IMR-90 (cell line): ENCODE results near the gene SYNGR3. TPM values are rescaled to one million over a fixed set of nuclear protein-coding genes. Genes with fewer than 3 reads are reported as not detected.

Source experiments
- ATAC-seq: fragments of 200-7000 bp; cut with Tn5 transposase; 2 replicates; pipeline ENCODE4 v1.9.1; 2020; ENCODE audit warnings: low read depth, mild to moderate bottlenecking, moderate library complexity
- BruUV-seq: library from RNA; stranded (reverse); fragments of 400-500 nt; replicated peaks from 2 replicates; lab custom pipeline; 2021; lab: Mats Ljungman, UMichigan
- CTCF ChIA-PET: fragments of 300-600 bp; formaldehyde crosslinking; extraction: SDS; loops from one replicate; lab custom pipeline; 2021; ENCODE audit warnings: antibody characterized with exemption; lab: Yijun Ruan, JAX
- POLR2A ChIA-PET: fragments of 300-600 bp; sonication (Branson Sonifier 250); formaldehyde crosslinking; loops from one replicate; lab custom pipeline; 2022; ENCODE audit warnings: antibody characterized with exemption; ENCODE audit not compliant: unreplicated experiment; lab: Charles Lee
- DNase-seq: peaks from one replicate; pipeline ENCODE4 v3.0.0; 2013
- H2AFZ ChIP-seq: replicated peaks from 2 replicates; pipeline ENCODE3; 2013; ENCODE audit warnings: low read length, mild to moderate bottlenecking; ENCODE audit not compliant: poor library complexity
- H2AK5ac ChIP-seq: 2 replicates; pipeline ENCODE4 v1.6.1; 2013; ENCODE audit warnings: low read depth, low read length, inconsistent platforms
- H2AK9ac ChIP-seq: replicated peaks from 2 replicates; pipeline ENCODE3; 2013; ENCODE audit warnings: mild to moderate bottlenecking, low read depth, low read length, moderate library complexity; ENCODE audit not compliant: poor library complexity
- H2BK120ac ChIP-seq: 2 replicates; pipeline ENCODE4 v1.6.1; 2013; ENCODE audit warnings: low read depth, low read length, inconsistent platforms
- H2BK15ac ChIP-seq: 3 replicates; pipeline ENCODE4 v1.6.1; 2013; ENCODE audit warnings: low read depth, low read length, inconsistent platforms
- H2BK20ac ChIP-seq: 2 replicates; pipeline ENCODE4 v1.6.1; 2013; ENCODE audit warnings: low read depth, mild to moderate bottlenecking, inconsistent platforms, low read length, moderate library complexity
- H2BK5ac ChIP-seq: 2 replicates; pipeline ENCODE4 v1.6.1; 2013; ENCODE audit warnings: mild to moderate bottlenecking, low read depth, low read length, inconsistent platforms; ENCODE audit not compliant: poor library complexity, severe bottlenecking
- H3K14ac ChIP-seq: replicated peaks from 2 replicates; pipeline ENCODE4 v1.6.1; 2013; ENCODE audit warnings: low read depth, low read length, inconsistent platforms
- H3K18ac ChIP-seq: 2 replicates; pipeline ENCODE4 v1.6.1; 2013; ENCODE audit warnings: low read depth, low read length, control low read depth
- H3K23ac ChIP-seq: 2 replicates; pipeline ENCODE4 v1.6.1; 2013; ENCODE audit warnings: low read depth, low read length, inconsistent platforms
- H3K27ac ChIP-seq: 2 replicates; pipeline ENCODE4 v1.5.1; 2013; ENCODE audit warnings: mild to moderate bottlenecking, control low read depth, low read length; ENCODE audit not compliant: insufficient read depth
- H3K27me3 ChIP-seq: 2 replicates; pipeline ENCODE4 v1.6.1; 2013; ENCODE audit warnings: low read length; ENCODE audit not compliant: control insufficient read depth, insufficient read depth
- H3K36me3 ChIP-seq: 2 replicates; pipeline ENCODE4 v1.6.1; 2013; ENCODE audit warnings: low read length, mixed read lengths; ENCODE audit not compliant: control insufficient read depth, insufficient read depth
- H3K4ac ChIP-seq: 2 replicates; pipeline ENCODE4 v1.6.1; 2013; ENCODE audit warnings: low read depth, low read length, inconsistent platforms
- H3K4me1 ChIP-seq: 2 replicates; pipeline ENCODE4 v1.6.1; 2013; ENCODE audit warnings: low read length, mixed read lengths; ENCODE audit not compliant: control insufficient read depth, insufficient read depth
- H3K4me2 ChIP-seq: 2 replicates; pipeline ENCODE4 v1.6.1; 2013; ENCODE audit warnings: low read depth, mild to moderate bottlenecking, control low read depth, low read length, moderate library complexity
- H3K4me3 ChIP-seq: 2 replicates; pipeline ENCODE4 v1.5.1; 2013; ENCODE audit warnings: low read depth, mild to moderate bottlenecking, control low read depth, low read length, moderate library complexity; ENCODE audit not compliant: insufficient read depth
- H3K56ac ChIP-seq: 2 replicates; pipeline ENCODE4 v1.6.1; 2013; ENCODE audit warnings: low read length, inconsistent platforms; ENCODE audit not compliant: insufficient read depth; ENCODE audit errors: extremely low read depth
- H3K79me1 ChIP-seq, 2 experiments: 2 replicates each; pipeline ENCODE4 v1.6.1; 2013; ENCODE audit warnings: low read length in 2 of 2, inconsistent platforms in 1 of 2, low read depth in 1 of 2
- H3K9ac ChIP-seq: 2 replicates; pipeline ENCODE4 v1.6.1; 2013; ENCODE audit warnings: low read depth, low read length, control low read depth
- H3K9me1 ChIP-seq: 2 replicates; pipeline ENCODE4 v1.6.1; 2013; ENCODE audit warnings: low read length, inconsistent platforms; ENCODE audit not compliant: insufficient read depth
- H3K9me3 ChIP-seq: 2 replicates; pipeline ENCODE4 v1.6.1; 2013; ENCODE audit warnings: low read length; ENCODE audit not compliant: control insufficient read depth, insufficient read depth
- H4K20me1 ChIP-seq: 2 replicates; pipeline ENCODE4 v1.6.1; 2013; ENCODE audit warnings: low read length, inconsistent platforms; ENCODE audit not compliant: insufficient read depth
- H4K5ac ChIP-seq: 2 replicates; pipeline ENCODE4 v1.6.1; 2013; ENCODE audit warnings: mild to moderate bottlenecking, low read depth, low read length, control low read depth
- H4K8ac ChIP-seq, 2 experiments: 2 replicates each; pipeline ENCODE4 v1.6.1; 2013; ENCODE audit warnings: low read depth in 2 of 2, low read length in 2 of 2, control low read depth in 1 of 2, inconsistent platforms in 1 of 2
- H4K91ac ChIP-seq: 2 replicates; pipeline ENCODE4 v1.6.1; 2013; ENCODE audit warnings: low read depth, low read length, inconsistent platforms; ENCODE audit not compliant: insufficient read depth
- BHLHE40 ChIP-seq: fragments of 150-350 bp; IDR thresholded peaks from 2 replicates; pipeline ENCODE4 v1.6.1; 2016; ENCODE audit warnings: mild to moderate bottlenecking, low read depth, low read length
- CEBPB ChIP-seq: IDR thresholded peaks from 2 replicates; pipeline ENCODE4 v1.6.1; 2012; ENCODE audit warnings: low read depth, low read length, improper control_type of control experiment
- CHD1 ChIP-seq: IDR thresholded peaks from 2 replicates; pipeline ENCODE4 v1.6.1; 2012; ENCODE audit warnings: low read depth, low read length, improper control_type of control experiment
- ELK1 ChIP-seq: fragments of 150-350 bp; IDR thresholded peaks from 2 replicates; pipeline ENCODE4 v1.6.1; 2016; ENCODE audit warnings: low read depth, mild to moderate bottlenecking, low read length, moderate library complexity, borderline replicate concordance
- FOS ChIP-seq: fragments of 150-350 bp; IDR thresholded peaks from 2 replicates; pipeline ENCODE4 v1.6.1; 2016; ENCODE audit warnings: low read depth, low read length
- MAZ ChIP-seq: IDR thresholded peaks from 2 replicates; pipeline ENCODE4 v1.6.1; 2012; ENCODE audit warnings: low read depth, mild to moderate bottlenecking, low read length, improper control_type of control experiment, moderate library complexity, borderline replicate concordance
- MXI1 ChIP-seq: IDR thresholded peaks from 2 replicates; pipeline ENCODE4 v1.6.1; 2012; ENCODE audit warnings: low read depth, mild to moderate bottlenecking, low read length, moderate library complexity, borderline replicate concordance
- NFE2L2 ChIP-seq: fragments of 150-350 bp; IDR thresholded peaks from 2 replicates; pipeline ENCODE4 v1.6.1; 2016; ENCODE audit warnings: low read depth, mild to moderate bottlenecking, low read length
- POLR2A ChIP-seq: IDR thresholded peaks from 2 replicates; pipeline ENCODE4 v1.6.1; 2012; ENCODE audit warnings: mild to moderate bottlenecking, low read depth, low read length
- RAD21 ChIP-seq: IDR thresholded peaks from 2 replicates; pipeline ENCODE4 v1.6.1; 2012; ENCODE audit warnings: low read length, improper control_type of control experiment
- RCOR1 ChIP-seq: IDR thresholded peaks from 2 replicates; pipeline ENCODE4 v1.6.1; 2012; ENCODE audit warnings: mild to moderate bottlenecking, low read length, improper control_type of control experiment; ENCODE audit not compliant: insufficient replicate concordance
- RFX5 ChIP-seq: IDR thresholded peaks from 2 replicates; pipeline ENCODE4 v1.8.0; 2012; ENCODE audit warnings: low read depth, mild to moderate bottlenecking, low read length, moderate library complexity
- SMC3 ChIP-seq: fragments of 150-350 bp; IDR thresholded peaks from 2 replicates; pipeline ENCODE4 v1.6.1; 2016; ENCODE audit warnings: low read depth, mild to moderate bottlenecking, antibody characterized with exemption, low read length, moderate library complexity
- USF2 ChIP-seq: fragments of 150-350 bp; IDR thresholded peaks from 2 replicates; pipeline ENCODE4 v1.6.1; 2017; ENCODE audit warnings: mild to moderate bottlenecking, antibody characterized with exemption, low read length, low read depth
- WGBS, 2 experiments: methylation state at CpG; one replicate each; pipeline versions ENCODE4 v1.1.5 to v1.1.7; 2013; ENCODE audit warnings: missing lambda C conversion rate in 2 of 2; ENCODE audit not compliant: insufficient read length in 1 of 2; ENCODE audit errors: extremely low coverage in 2 of 2; 5-methylcytosine and 5-hydroxymethylcytosine counted together
- dilution Hi-C: fragments of 300-500 bp; cut with HindIII; formaldehyde crosslinking; loops from one replicate; pipeline ENCODE4 v1.14.3; 2018; ENCODE audit warnings: low sequenced_read_pairs; ENCODE audit not compliant: unreplicated experiment
- in situ Hi-C: fragments of 300-500 bp; cut with MboI; formaldehyde crosslinking; loops from 3 replicates; pipeline ENCODE4 v1.14.3; 2019; ENCODE audit warnings: low sequenced_read_pairs, inconsistent platforms, mixed read lengths
- intact Hi-C: fragments of 100-400 bp; cut with micrococcal nuclease; formaldehyde crosslinking; loops from 2 replicates; pipeline ENCODE4 v1.10.0; 2022
- polyA plus RNA-seq, 3 experiments: library from polyadenylated mRNA; depleted of rRNA; stranded (reverse); fragments of >200 nt; gene quantifications; 2 replicates each; pipeline ENCODE4 v1.2.3, GENCODE V29; 2012; ENCODE audit warnings: low replicate concordance in 1 of 3
- total RNA-seq: library from RNA; depleted of rRNA; stranded (reverse); fragments of >200 nt; gene quantifications from 2 replicates; pipeline ENCODE4 v1.2.3, GENCODE V29; 2012

The SYNGR3 gene
- total and polyA plus RNA-seq, 2 of the 4 experiments (the other 2 are of a cell fraction), result 1.8 to 5.8 TPM

GRCh38 chr16:1965396-1966001 lies 24.3 kb upstream of the SYNGR3 start (continued):
- TF ChIP-seq CHD1 (no peak), POLR2A (no peak)

- Histone ChIP-seq H3K4ac (peak within 1 kb of the TSS; percentile 95; the same call in 1 of the 2 replicates), H2AFZ (peak within 1 kb of the TSS; percentile 6), H3K56ac (no peak within 1 kb of the TSS), H3K14ac (no peak within 1 kb of the TSS), H3K27me3 (no peaks in the 10 kb centered on the region), H3K9ac (peak within 1 kb of the TSS; percentile 93), H2AK9ac (peak within 1 kb of the TSS; percentile 44), H3K36me3 (peaks cover 22% of the 10 kb centered on the region), H3K18ac (no peak within 1 kb of the TSS), H4K5ac (no peak within 1 kb of the TSS), H3K9me1 (peaks cover 3% of the 10 kb centered on the region; the same call in 1 of the 2 replicates), H3K9me3 (no peaks in the 10 kb centered on the region), H2AK5ac (no peak within 1 kb of the TSS), H2BK20ac (no peak within 1 kb of the TSS), H3K23ac (no peak within 1 kb of the TSS), H4K8ac (peak within 1 kb of the TSS; percentile 73 to 90; a peak in 2 of 4 replicates), H2BK120ac (no peak within 1 kb of the TSS), H3K27ac (peak within 1 kb of the TSS; percentile 92), H3K4me3 (peak within 1 kb of the TSS; percentile 87), H3K4me1 (peaks cover 10% of the 10 kb centered on the region), H2BK5ac (no peak within 1 kb of the TSS), H2BK15ac (no peak within 1 kb of the TSS), H3K4me2 (peak within 1 kb of the TSS; percentile 100), H3K79me1 (peaks cover 9 to 46% of the 10 kb centered on the region in 2 experiments), H4K20me1 (peaks cover 32% of the 10 kb centered on the region), H4K91ac (no peak within 1 kb of the TSS)
- DNase-seq (no peak), ATAC-seq (no peak)
- 100% methylated on average over 2 of the region's 6 CpGs; no CpG with 5 or more reads in 1 of the 2 experiments for WGBS, 2 experiments
- dilution Hi-C loops, result no loop called here
- intact Hi-C loops, result no loop called here
- POLR2A ChIA-PET, result no interaction called here
- in situ Hi-C loops, result no loop called here
- no TSS peak for BruUV-seq
- CTCF ChIA-PET, result no interaction called here
- no peak for TF ChIP-seq RCOR1
- TF ChIP-seq RFX5, result no peak
- TF ChIP-seq SMC3, result no peak
- no peak for TF ChIP-seq POLR2A
- no peak for TF ChIP-seq RAD21
- TF ChIP-seq BHLHE40, result no peak
- TF ChIP-seq CHD1, result no peak
- no peak for TF ChIP-seq CEBPB
- TF ChIP-seq MXI1, result no peak
- no peak for TF ChIP-seq FOS
- TF ChIP-seq ELK1, result no peak
- TF ChIP-seq NFE2L2, result no peak
- no peak for TF ChIP-seq USF2
- TF ChIP-seq MAZ, result no peak
These were observed 23.3 kb upstream of the SYNGR3 start, which contains the start of gene RNF151 for GRCh38 chr16:1966460-1966859. RNF151 (plus strand) TSS chr16:1966856; CDS start chr16:1966882, 26 bp downstream.
